Measurements from ENCODE around the gene ATP2C1.
"Not testable (repeated sequence)": the region's sequence is repeated elsewhere in the genome, so short reads cannot be mapped to it uniquely, and the experiment has no call there.

ATP2C1 gene

DNA sequence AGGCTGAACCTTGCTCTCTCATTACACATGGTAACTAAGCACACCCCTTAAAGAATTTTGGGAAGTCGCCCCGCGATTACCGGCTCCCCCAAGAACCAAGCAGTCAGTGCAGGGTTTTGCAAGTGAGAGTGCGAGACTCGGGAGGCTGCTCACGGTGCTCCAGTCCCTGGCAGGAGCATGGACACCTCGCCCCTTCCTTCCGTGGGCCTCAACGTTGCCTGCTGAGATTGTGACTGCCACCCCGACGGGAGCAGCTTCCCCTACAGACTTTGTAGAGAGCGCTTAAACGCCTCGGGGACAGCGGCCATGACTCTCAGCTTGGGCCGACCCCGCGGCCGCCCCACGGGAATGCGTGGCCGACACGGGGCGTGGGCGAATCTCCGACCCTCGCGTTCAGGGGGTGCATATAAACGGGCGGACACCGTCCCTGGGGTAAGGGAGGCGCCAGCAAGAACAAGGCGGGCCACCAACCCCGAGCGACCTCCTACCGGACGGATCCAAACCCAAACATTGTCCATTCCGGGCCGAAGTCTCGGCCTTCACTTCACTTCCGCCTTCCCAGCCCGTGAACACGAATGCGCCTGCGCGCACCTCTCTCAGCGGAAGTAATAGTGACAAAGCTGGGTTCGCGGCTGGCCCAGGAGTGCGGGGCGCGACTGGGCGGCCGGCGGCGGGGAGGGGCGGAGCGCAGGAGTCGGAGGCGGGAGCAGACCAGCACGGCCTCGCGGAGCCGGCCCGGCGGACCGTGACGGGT, at the start of gene ATP2C1:
Gene ATP2C1 (plus strand): TSS at position 709 of the 754 bp plus-strand sequence. CDS start 686 bp downstream, outside the sequence.
- DNase-seq = peak; percentile 96 to 98

DNA sequence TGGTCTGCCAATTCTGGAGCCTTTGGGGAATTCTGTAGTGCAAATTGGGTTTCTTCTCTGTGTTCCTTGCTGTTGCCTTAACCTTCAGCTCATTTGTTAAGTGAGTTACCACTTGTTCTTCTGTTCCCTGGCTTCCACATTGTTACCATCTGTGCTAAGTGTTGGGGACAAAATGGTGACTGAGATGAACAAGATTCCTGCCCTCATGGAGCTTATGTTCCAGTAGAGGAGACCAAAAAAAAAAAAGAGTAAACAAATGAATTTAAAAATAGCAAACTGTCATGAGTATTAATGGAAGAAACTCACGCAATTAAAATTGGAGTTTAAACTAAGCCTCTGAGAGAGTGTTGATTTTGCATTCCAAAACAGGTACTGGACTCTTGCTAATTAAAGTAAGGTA, 49.4 kb upstream of the ATP2C1 start:
- DNase-seq = no peak

- DNase-seq = no peak
Measured at GRCh38 chr3:130846181-130846580, 47.7 kb upstream of the ATP2C1 start.

- peak; percentile 85 to 95 for DNase-seq
Measured at GRCh38 chr3:130849091-130849552, 44.8 kb upstream of the ATP2C1 start.

GRCh38 chr3:130850044-130850797, 43.7 kb upstream of the ATP2C1 start:
- DNase-seq = peak in 1 of 2 experiments; percentile 61

GRCh38 chr3:130850843-130851242, 43.0 kb upstream of the ATP2C1 start:
- no peak for DNase-seq

- DNase-seq = no peak
Measured at GRCh38 chr3:130851277-130851676, 42.6 kb upstream of the ATP2C1 start.

DNA sequence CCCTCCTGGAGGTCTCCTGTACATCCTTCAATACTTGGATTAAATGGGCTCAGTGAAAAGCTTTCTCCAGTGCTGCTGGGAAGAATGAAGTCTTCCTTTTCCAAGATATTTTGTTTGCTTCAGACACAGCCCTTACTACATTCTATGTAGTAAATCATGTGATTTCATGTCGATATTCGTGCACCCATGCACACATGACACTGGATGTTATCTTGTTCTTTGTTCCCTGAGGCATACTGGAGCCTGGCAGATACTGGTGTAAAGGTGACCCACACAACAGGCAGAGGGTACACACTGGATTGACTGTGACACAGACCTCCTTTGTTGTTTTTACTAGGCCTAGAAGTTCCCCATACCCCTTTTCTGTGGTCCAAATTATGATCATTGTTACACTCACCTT, 40.3 kb upstream of the ATP2C1 start:
- no peak for DNase-seq

DNA sequence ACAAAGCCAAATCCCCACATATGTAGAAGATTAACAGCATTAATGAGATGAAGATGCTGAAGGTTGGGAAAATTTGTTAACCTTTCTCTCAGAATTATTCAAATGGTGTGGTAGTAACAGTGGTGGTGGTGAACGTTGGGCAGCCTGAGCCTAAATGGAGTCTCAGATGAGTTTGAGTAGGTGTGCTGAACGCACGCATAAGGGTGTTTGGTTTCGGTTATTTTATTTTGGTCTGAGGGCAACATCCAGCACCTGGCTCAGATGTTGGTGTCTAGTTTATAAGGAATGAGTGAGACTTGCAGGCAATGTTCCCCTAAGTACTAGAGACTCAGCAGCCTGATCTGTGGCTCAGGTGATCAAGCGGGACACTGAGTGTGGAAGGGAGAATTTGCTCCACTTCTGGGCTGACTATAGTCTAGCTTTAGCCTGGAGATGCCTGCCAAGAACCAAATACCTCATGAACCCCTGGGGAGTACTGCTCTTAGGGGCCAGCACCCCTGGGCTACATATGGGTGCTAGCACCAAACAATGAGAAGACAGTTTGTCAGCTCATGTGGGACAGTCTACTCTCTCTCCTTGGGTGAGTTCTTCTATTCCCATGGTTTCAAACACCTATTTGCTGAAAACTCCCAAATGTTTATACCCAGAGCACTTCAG, 39.5 kb upstream of the ATP2C1 start:
- no peak for DNase-seq

GRCh38 chr3:130857336-130858026, 36.4 kb upstream of the ATP2C1 start:
- DNase-seq = no peak

DNA sequence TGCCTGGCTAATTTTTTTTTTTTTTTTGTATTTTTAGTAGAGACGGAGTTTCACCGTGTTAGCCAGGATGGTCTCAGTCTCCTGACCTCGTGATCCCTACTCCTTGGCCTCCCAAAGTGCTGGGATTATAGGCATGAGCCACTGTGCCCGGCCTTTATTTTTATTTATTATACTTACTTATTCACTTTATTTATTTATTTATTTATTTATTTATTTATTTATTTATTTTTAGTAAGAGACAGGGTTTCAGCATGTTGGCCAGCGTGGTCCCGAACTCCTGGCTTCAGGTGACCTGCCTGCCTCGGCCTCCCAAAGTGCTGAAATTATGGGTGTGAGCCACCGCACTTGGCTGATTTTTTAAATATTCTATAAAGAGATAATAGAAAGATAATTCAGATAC, 31.8 kb upstream of the ATP2C1 start:
- DNase-seq = not testable (repeated sequence)

DNA sequence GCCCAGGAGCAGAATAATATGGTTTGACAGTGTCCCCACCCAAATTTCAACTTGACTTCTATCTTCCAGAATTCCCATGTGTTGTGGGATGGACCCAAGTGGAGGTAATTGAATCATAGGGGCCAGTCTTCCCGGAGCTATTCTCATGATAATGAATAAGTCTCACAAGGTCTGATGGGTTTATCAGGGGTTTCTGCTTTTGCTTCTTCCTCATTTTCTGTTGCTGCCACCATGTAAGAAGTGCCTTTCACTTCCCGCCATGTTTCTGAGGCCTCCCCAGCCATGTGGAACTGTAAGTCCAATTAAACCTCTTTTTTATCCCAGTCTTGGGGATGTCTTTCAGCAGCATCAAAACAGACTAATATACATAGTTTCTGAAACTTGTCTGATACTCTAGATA, 28.4 kb upstream of the ATP2C1 start:
- no peak for DNase-seq

GRCh38 chr3:130866327-130866726, 27.6 kb upstream of the ATP2C1 start:
- no peak for DNase-seq

- no peak for DNase-seq
Measured at GRCh38 chr3:130870423-130870822, 23.5 kb upstream of the ATP2C1 start.

DNA sequence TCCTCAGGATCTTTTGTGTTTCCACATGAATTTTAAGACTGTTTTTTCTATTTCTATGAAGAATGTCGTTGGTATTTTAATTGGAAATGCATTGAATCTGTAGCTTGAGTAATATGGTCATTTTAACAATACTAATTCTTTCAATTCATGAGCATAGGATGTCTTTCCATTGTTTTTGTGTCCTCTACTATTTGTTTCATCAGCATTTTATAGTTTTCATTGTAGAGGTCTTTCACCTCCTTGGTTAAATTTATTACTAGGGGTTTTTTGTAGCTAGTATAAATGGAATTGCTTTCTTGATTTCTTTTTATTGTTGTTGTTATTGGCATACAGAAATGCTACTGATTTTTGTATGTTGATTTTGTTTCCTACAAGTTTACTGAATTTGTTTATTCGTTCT, 17.3 kb upstream of the ATP2C1 start:
- no peak for DNase-seq

DNA sequence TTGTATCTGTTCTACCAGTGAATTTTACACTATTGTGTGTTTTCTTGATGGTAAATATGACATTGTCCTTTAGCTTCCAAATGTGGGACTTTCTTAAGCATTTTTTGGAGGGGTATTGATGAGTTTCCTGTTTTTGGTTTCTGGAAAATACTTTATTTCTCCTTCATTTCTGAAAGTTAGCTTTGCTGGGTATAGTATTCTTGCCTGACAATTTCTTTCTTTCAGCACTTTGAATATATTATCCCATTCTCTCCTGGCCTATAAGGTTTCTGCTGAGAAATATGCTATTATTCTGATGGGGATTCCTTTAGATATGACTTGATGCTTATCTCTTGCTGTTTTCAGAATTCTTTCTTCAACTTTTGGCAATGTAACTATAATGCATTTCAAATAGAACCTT, 15.4 kb upstream of the ATP2C1 start:
- no peak for DNase-seq

DNA sequence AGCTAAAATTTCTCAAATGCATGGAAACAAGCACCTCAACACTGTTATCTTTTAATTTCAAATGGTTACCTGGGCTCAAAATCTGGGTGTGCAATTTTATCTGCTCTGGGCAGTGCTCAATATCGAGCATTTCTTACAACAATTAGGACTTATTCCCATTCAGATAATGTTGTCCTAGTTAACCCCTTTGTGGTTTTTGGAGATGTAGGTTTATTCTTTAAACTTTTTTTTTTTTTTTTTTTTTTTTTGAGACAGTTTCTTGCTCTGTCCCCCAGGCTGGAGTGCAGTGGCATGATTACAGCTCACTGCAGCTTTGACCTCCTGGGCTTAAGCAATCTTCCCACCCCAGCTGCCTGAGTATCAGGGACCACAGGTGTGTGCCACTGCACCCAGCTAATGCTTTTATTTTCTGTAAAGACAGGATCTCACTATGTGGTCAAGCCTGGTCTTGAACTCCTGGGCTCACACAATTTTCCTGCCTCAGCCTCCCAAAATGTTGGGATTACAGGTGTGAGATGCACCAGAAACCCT, 4.4 kb upstream of the ATP2C1 start:
- DNase-seq = no peak

DNA sequence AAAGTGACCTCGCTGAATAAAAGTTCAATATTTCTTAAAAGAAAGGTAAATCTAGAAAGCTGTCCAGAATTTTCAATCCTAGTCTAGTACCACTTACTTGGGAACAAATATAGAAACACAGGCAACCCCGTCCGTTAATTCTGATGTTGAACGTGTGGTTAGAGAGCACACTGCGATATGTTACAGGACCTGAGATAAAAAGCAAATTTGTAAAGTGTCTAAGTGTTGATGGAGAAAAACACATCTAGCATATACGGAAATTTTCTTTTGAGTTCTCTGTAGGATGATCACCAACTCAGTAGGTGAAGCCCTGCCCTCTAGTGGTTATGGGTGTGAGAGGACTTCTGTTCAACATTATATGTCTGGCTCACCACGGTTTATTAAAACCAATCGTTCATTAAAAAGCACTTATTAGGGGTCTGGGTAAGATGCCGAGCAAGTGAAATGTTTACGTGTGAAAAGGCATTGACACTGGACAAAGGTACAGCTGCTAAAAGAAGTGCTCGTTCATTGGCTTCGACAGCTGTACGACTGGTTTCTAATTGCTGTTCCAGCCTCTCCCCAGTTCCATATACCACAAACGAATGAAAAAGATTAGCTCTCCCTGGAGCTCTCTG, 1.0 kb upstream of the ATP2C1 start:
- peak; percentile 84 to 88 for DNase-seq

DNA sequence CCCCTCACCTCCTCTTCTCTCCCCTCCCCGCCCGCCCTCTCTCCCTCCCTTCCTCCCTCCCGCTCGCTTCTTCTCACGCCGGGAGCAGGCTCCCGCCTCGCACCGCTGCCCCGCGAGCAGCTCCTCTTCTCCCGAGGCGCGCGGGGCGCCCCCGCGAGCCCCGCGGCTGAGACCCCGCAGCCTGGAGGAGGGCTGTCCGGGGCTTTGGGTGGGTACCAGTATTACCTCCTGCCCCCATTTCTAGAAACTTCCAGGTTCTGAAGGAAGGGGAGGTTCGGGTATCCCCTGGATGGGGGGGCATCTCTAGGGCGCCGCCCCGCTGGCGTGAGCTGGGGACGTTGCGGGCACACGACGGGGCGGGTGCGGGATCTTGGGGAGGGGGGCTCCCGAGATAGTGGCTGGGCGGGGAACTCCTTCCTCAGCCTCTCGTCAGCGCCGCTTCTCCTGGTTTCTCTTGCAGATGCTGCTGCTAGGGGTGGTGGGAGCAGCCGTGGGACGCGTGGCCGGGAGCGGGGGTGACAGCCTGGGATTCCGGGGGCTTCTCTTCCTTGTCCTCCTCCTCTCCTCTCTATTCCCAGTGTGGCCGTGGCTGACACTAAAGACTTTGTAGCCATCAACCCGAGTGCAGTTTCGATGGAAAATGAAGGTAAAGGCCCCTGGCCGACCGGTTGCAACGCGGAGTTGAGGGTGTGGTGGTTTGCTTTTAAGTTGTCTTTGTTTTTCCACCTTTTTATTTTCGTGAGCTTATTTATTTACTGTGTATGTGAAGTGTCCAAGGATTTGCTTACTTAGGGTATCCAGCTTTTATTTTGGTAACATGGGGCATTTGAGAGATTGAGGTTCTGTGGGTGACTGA, 474 bp downstream of the ATP2C1 start:
- peak; percentile 61 to 71 for DNase-seq

GRCh38 chr3:130894986-130895280, 1.0 kb downstream of the ATP2C1 start:
- peak in 1 of 2 experiments; percentile 37 for DNase-seq

DNA sequence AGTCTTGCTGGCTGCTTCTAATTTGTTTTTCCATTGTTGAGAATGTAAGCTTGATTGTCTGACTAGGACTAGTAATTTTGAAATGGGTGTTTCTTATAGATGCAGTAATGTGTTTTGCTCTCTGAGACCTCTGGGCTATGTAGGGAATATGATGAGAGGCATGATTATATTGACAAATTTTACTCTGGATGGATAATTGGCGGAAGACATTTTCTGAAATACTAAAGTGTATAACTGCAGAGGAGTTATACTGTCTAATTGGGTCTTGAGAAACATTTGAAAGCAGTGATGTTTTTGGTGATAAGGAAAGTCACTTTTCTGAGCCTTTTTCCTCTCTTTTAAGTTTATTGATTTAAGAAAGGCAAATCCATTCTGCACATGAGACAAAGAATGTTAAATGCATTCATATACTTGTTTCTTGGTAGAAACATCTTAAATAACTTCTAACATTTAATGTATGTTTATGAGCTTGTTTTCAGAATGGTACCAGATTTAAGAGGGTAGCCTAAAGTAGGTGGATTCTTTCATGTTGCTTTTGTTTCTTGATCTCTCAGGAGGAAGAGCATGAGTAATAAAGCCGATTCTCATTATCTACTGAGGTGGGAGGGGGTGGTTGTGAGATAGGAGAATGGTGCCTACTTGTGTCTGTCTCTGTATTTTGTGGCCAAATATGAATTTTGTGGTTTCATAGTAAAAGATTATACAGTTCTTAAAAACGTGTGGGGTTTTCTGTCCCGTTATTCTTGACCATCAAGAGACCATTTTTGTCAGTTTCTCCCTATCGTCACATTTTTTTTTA, 2.0 kb downstream of the ATP2C1 start:
- no peak for DNase-seq
